ENCODE data around the gene FAM181A. TPM values are rescaled to one million over a fixed set of nuclear protein-coding genes. Genes with fewer than 3 reads are reported as not detected.

Gene FAM181A
- total and polyA plus RNA-seq, 10 of the 15 experiments (the other 5 are each of a cell fraction or from before 2014, with no cell fraction given) = not detected

- Histone ChIP-seq H3K9me3 (replicated peaks; ENCODE audit: control insufficient read depth, insufficient read depth, low read length) (no peaks in the 10 kb centered on the region), H3K4me1 (ENCODE audit: control insufficient read depth, insufficient read depth, low read length) (peaks cover 95% of the 10 kb centered on the region), H3K9ac (ENCODE audit: control insufficient read depth, insufficient read depth, low read length) (peak overlapping the region; percentile 64; the same call in 1 of the 2 replicates), H3K4me2 (ENCODE audit: control insufficient read depth, insufficient read depth) (peak overlapping the region; percentile 78), H3K4me3 (peak overlapping the region; percentile 25; the same call in 1 of the 2 replicates), H3K36me3 (ENCODE audit: control insufficient read depth in 2 of 2, insufficient read depth in 2 of 2, low read length in 1 of 2) (no peaks in the 10 kb centered on the region), H2AFZ (ENCODE audit: control insufficient read depth, low read depth, low read length) (no peak overlapping the region), H3K27ac (ENCODE audit: control insufficient read depth, insufficient read depth) (peak overlapping the region; percentile 90), H3K79me2 (ENCODE audit: control insufficient read depth, insufficient read depth, low read length) (no peaks in the 10 kb centered on the region; the same call in 1 of the 2 replicates), H3K27me3 (replicated peaks in 1 of 2; ENCODE audit: control insufficient read depth in 2 of 2, insufficient read depth in 2 of 2, low read length in 1 of 2) (no peaks in the 10 kb centered on the region), H4K20me1 (ENCODE audit: control insufficient read depth, insufficient read depth) (no peaks in the 10 kb centered on the region)
- ChIA-PET RAD21 (ENCODE audit: unreplicated experiment) (interaction anchor here (1.1 to 15.3 kb wide), 6 partner anchors 15 to 49 kb away, joined by 4 to 324 read pairs (median 29); partner anchors contain the start of gene ASB2), CTCF (interaction anchor here (1.1 to 6.6 kb wide), 8 partner anchors 8 to 51 kb away, joined by 3 to 73 read pairs (median 12); partner anchors contain the start of gene ASB2), SMC1A (ENCODE audit: uncharacterized antibody, unreplicated experiment) (interaction anchor here (0.9 to 19.5 kb wide), 6 partner anchors 13 to 51 kb away, joined by 3 to 409 read pairs (median 25); partner anchors contain the start of gene ASB2), POLR2A (interaction anchor here (0.7 to 7.8 kb wide), 10 partner anchors 10 to 52 kb away, joined by 3 to 128 read pairs (median 8); partner anchors contain the start of gene ASB2)
- no peak for ATAC-seq
- no peak for TF ChIP-seq MEF2B (IDR thresholded peaks at IDR 0.05; ENCODE audit: partially characterized antibody, poor library complexity, severe bottlenecking)
- peak; percentile 24; the same call in 1 of the 2 replicates for TF ChIP-seq ZNF687 (IDR thresholded peaks at IDR 0.05)
- TF ChIP-seq SMARCA5 (IDR thresholded peaks at IDR 0.05) = peak; percentile 62; the same call in 1 of the 2 replicates
- no peak for TF ChIP-seq PAX5 (IDR thresholded peaks at IDR 0.05; ENCODE audit: borderline replicate concordance, low read depth, low read length)
- peak; percentile 13; the same call in 1 of the 2 replicates for TF ChIP-seq POLR2AphosphoS5 (IDR thresholded peaks at IDR 0.05; ENCODE audit: low read length)
- TF ChIP-seq TCF12 (IDR thresholded peaks at IDR 0.05; ENCODE audit: low read depth, low read length) = 0 out of 2 replicates have a peak, but pooled peaks have one; percentile 7
- TF ChIP-seq, protein P1, sequence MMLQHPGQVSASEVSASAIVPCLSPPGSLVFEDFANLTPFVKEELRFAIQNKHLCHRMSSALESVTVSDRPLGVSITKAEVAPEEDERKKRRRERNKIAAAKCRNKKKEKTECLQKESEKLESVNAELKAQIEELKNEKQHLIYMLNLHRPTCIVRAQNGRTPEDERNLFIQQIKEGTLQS (IDR thresholded peaks at IDR 0.05; ENCODE audit: borderline replicate concordance, extremely low read depth, low read depth, low read length) = no peak
- TSS peak; percentile 57 for BruUV-seq (replicated peaks)
- intact Hi-C loops (cut with micrococcal nuclease; ENCODE audit: unreplicated experiment) (no loop called here), in situ Hi-C loops (cut with MboI) (loop anchor here (25.0 kb wide), 2 partner anchors 1198 to 1702 kb away; no protein-coding TSS in a partner anchor)
- FAIRE-seq = no peak
- DNase-seq (ENCODE audit: low read depth, low spot score) = no peak
These were observed 32.9 kb downstream of the FAM181A start for GRCh38 chr14:93960108-93960475.
